SK-N-SH (cell line): ENCODE measurements around the gene MAML3.

Source experiments
- CTCF ChIP-seq: fragments of 200-600 bp; sonication (generic); IDR thresholded peaks from 2 replicates; pipeline ENCODE4 v1.6.1; 2017; ENCODE audit warnings: antibody characterized with exemption, mild to moderate bottlenecking, moderate library complexity
- EP300 ChIP-seq, 2 experiments: IDR thresholded peaks; 2 replicates each; pipeline versions ENCODE4 v1.4.0 to v1.6.1; 2012; ENCODE audit warnings: borderline replicate concordance in 1 of 2, low read depth in 1 of 2, low read length in 1 of 2
- GATA2 ChIP-seq: sonication (generic); formaldehyde crosslinking; IDR thresholded peaks from 2 replicates; pipeline ENCODE4 v1.5.0; 2020; ENCODE audit warnings: mild to moderate bottlenecking, missing genetic modification reagents
- JUND ChIP-seq: IDR thresholded peaks from 2 replicates; pipeline ENCODE4 v1.4.0; 2012
- NRF1 ChIP-seq: IDR thresholded peaks from 2 replicates; pipeline ENCODE4 v1.6.1; 2012; ENCODE audit warnings: low read depth, mild to moderate bottlenecking, low read length
- PBX3 ChIP-seq: IDR thresholded peaks from 2 replicates; pipeline ENCODE4; 2012
- POLR2AphosphoS5 ChIP-seq: IDR thresholded peaks from 2 replicates; pipeline ENCODE4 v1.6.1; 2012; ENCODE audit warnings: low read depth, low read length
- RAD21 ChIP-seq: IDR thresholded peaks from 2 replicates; pipeline ENCODE4 v1.6.1; 2012; ENCODE audit warnings: mild to moderate bottlenecking, low read length
- REST ChIP-seq: IDR thresholded peaks from 2 replicates; pipeline ENCODE4 v1.6.1; 2012; ENCODE audit warnings: mild to moderate bottlenecking, low read depth, low read length, moderate library complexity
- RFX5 ChIP-seq: IDR thresholded peaks from 2 replicates; pipeline ENCODE4 v1.6.1; 2012; ENCODE audit warnings: mild to moderate bottlenecking, improper control_type of control experiment, low read length
- SMC3 ChIP-seq: IDR thresholded peaks from 2 replicates; pipeline ENCODE4 v1.6.1; 2012; ENCODE audit warnings: low read depth, low read length, improper control_type of control experiment
- USF1 ChIP-seq: IDR thresholded peaks from 2 replicates; pipeline ENCODE4 v1.4.0; 2012; ENCODE audit warnings: low read depth, borderline replicate concordance
- YY1 ChIP-seq: IDR thresholded peaks from 2 replicates; pipeline ENCODE4 v1.4.0; 2012; ENCODE audit warnings: low read depth, mild to moderate bottlenecking

- TF ChIP-seq CTCF (no peak), EP300 (IDR thresholded peaks at IDR 0.05; ENCODE audit: borderline replicate concordance in 1 of 2, low read depth in 1 of 2, low read length in 1 of 2) (no peak), GATA2 (CRISPR knock-in tag) (no peak), POLR2AphosphoS5 (no peak), SMC3 (no peak), REST (no peak), JUND (no peak), USF1 (no peak), YY1 (no peak), RFX5 (no peak), RAD21 (no peak), NRF1 (no peak), PBX3 (no peak)
Measured at GRCh38 chr4:140154572-140154891, 548 bp upstream of the MAML3 start.
